ENCODE measurements around the gene UBE2Z. TPM values are rescaled to one million over a fixed set of nuclear protein-coding genes. Genes with fewer than 3 reads are reported as not detected.

UBE2Z gene
- total and polyA plus RNA-seq, 2 of the 13 experiments (the other 11 are each of a cell fraction or from before 2014, with no cell fraction given) = 63.2 to 122 TPM

DNA sequence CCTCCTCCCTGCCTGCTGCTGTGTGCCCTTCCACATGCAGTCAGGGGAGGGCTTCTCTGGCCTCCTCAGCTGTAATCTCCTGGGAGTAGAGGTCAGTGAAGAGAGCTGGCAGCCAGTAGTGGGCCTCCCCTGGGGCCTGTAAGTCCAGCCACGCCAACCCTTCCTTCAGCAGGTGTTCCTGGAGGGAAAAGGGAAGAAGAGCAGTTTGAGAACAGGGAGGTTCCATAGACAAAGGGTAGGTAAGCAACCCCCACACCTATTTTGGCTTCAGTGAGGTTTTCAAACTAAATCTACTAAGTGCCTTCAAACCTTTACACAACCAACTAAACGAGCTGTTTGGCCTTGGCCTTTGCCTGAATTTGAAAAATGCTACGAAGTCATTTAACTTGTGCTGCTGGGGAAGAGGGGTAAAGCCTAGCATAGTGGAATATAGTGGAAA, 22.2 kb downstream of the UBE2Z start (continued):
- TF ChIP-seq GLI4 (CRISPR knock-in tag; IDR thresholded peaks at IDR 0.05; ENCODE audit: borderline replicate concordance) (no peak), HNF4A (CRISPR knock-in tag; IDR thresholded peaks at IDR 0.05) (peak; percentile 40; the same call in 1 of the 2 replicates), ZFY (CRISPR knock-in tag; IDR thresholded peaks at IDR 0.05) (peak; percentile 53), ATF7-NPFF (CRISPR knock-in tag; IDR thresholded peaks at IDR 0.05; ENCODE audit: low read depth) (no peak), ZSCAN21 (CRISPR knock-in tag; IDR thresholded peaks at IDR 0.05; ENCODE audit: borderline replicate concordance) (no peak), ZNF274 (CRISPR knock-in tag; IDR thresholded peaks at IDR 0.05) (no peak), ZSCAN9 (CRISPR knock-in tag; IDR thresholded peaks at IDR 0.05; ENCODE audit: borderline replicate concordance) (no peak), ZNF331 (CRISPR knock-in tag; IDR thresholded peaks at IDR 0.05) (no peak), ZNF232 (CRISPR knock-in tag; IDR thresholded peaks at IDR 0.05; ENCODE audit: borderline replicate concordance) (no peak), ZNF782 (CRISPR knock-in tag; IDR thresholded peaks at IDR 0.05; ENCODE audit: borderline replicate concordance) (no peak), ZSCAN29 (CRISPR knock-in tag; conservative IDR thresholded peaks at IDR 0.05) (0 out of 2 replicates have a peak, but pooled peaks have one; percentile 26), RBM22 (optimal IDR thresholded peaks at IDR 0.05; ENCODE audit: low read length) (peak; percentile 87), CAMTA2 (CRISPR knock-in tag; IDR thresholded peaks at IDR 0.05; ENCODE audit: borderline replicate concordance) (no peak), ZNF431 (CRISPR knock-in tag; IDR thresholded peaks at IDR 0.05; ENCODE audit: borderline replicate concordance, low read depth) (no peak), ZNF317 (CRISPR knock-in tag; IDR thresholded peaks at IDR 0.05) (no peak), NR2C2 (CRISPR knock-in tag; IDR thresholded peaks at IDR 0.05; ENCODE audit: borderline replicate concordance) (no peak), HOXD1 (CRISPR knock-in tag; IDR thresholded peaks at IDR 0.05) (no peak)
- TF ChIP-seq, protein P1, sequence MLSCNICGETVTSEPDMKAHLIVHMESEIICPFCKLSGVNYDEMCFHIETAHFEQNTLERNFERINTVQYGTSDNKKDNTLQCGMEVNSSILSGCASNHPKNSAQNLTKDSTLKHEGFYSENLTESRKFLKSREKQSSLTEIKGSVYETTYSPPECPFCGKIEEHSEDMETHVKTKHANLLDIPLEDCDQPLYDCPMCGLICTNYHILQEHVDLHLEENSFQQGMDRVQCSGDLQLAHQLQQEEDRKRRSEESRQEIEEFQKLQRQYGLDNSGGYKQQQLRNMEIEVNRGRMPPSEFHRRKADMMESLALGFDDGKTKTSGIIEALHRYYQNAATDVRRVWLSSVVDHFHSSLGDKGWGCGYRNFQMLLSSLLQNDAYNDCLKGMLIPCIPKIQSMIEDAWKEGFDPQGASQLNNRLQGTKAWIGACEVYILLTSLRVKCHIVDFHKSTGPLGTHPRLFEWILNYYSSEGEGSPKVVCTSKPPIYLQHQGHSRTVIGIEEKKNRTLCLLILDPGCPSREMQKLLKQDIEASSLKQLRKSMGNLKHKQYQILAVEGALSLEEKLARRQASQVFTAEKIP (CRISPR knock-in tag; IDR thresholded peaks at IDR 0.05; ENCODE audit: borderline replicate concordance) = no peak
- TF ChIP-seq, protein P2, sequence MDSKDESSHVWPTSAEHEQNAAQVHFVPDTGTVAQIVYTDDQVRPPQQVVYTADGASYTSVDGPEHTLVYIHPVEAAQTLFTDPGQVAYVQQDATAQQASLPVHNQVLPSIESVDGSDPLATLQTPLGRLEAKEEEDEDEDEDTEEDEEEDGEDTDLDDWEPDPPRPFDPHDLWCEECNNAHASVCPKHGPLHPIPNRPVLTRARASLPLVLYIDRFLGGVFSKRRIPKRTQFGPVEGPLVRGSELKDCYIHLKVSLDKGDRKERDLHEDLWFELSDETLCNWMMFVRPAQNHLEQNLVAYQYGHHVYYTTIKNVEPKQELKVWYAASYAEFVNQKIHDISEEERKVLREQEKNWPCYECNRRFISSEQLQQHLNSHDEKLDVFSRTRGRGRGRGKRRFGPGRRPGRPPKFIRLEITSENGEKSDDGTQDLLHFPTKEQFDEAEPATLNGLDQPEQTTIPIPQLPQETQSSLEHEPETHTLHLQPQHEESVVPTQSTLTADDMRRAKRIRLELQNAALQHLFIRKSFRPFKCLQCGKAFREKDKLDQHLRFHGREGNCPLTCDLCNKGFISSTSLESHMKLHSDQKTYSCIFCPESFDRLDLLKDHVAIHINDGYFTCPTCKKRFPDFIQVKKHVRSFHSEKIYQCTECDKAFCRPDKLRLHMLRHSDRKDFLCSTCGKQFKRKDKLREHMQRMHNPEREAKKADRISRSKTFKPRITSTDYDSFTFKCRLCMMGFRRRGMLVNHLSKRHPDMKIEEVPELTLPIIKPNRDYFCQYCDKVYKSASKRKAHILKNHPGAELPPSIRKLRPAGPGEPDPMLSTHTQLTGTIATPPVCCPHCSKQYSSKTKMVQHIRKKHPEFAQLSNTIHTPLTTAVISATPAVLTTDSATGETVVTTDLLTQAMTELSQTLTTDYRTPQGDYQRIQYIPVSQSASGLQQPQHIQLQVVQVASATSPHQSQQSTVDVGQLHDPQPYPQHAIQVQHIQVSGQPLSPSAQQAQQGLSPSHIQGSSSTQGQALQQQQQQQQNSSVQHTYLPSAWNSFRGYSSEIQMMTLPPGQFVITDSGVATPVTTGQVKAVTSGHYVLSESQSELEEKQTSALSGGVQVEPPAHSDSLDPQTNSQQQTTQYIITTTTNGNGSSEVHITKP (CRISPR knock-in tag; IDR thresholded peaks at IDR 0.05; ENCODE audit: low read depth) = 0 out of 2 replicates have a peak, but pooled peaks have one; percentile 15
- TF ChIP-seq, protein P3, sequence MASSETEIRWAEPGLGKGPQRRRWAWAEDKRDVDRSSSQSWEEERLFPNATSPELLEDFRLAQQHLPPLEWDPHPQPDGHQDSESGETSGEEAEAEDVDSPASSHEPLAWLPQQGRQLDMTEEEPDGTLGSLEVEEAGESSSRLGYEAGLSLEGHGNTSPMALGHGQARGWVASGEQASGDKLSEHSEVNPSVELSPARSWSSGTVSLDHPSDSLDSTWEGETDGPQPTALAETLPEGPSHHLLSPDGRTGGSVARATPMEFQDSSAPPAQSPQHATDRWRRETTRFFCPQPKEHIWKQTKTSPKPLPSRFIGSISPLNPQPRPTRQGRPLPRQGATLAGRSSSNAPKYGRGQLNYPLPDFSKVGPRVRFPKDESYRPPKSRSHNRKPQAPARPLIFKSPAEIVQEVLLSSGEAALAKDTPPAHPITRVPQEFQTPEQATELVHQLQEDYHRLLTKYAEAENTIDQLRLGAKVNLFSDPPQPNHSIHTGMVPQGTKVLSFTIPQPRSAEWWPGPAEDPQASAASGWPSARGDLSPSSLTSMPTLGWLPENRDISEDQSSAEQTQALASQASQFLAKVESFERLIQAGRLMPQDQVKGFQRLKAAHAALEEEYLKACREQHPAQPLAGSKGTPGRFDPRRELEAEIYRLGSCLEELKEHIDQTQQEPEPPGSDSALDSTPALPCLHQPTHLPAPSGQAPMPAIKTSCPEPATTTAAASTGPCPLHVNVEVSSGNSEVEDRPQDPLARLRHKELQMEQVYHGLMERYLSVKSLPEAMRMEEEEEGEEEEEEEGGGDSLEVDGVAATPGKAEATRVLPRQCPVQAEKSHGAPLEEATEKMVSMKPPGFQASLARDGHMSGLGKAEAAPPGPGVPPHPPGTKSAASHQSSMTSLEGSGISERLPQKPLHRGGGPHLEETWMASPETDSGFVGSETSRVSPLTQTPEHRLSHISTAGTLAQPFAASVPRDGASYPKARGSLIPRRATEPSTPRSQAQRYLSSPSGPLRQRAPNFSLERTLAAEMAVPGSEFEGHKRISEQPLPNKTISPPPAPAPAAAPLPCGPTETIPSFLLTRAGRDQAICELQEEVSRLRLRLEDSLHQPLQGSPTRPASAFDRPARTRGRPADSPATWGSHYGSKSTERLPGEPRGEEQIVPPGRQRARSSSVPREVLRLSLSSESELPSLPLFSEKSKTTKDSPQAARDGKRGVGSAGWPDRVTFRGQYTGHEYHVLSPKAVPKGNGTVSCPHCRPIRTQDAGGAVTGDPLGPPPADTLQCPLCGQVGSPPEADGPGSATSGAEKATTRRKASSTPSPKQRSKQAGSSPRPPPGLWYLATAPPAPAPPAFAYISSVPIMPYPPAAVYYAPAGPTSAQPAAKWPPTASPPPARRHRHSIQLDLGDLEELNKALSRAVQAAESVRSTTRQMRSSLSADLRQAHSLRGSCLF (CRISPR knock-in tag; IDR thresholded peaks at IDR 0.05; ENCODE audit: borderline replicate concordance) = no peak

Data from HepG2 (cell line).